GM12864 (cell line): ENCODE results near the gene GOLGA3.
"Not testable (repeated sequence)": the region's sequence is repeated elsewhere in the genome, so short reads cannot be mapped to it uniquely, and the experiment has no call there.

Experiments used
- DNase-seq: peaks from one replicate; pipeline ENCODE4 v3.0.0-alpha.2; 2011; ENCODE audit warnings: low read depth
- H3K4me3 ChIP-seq: 2 replicates; pipeline ENCODE4 v1.5.1; 2011; ENCODE audit warnings: mild to moderate bottlenecking, low read depth, low read length, control low read depth
- CTCF ChIP-seq: IDR thresholded peaks from 2 replicates; pipeline ENCODE4 v1.5.1; 2011; ENCODE audit warnings: low read depth, mild to moderate bottlenecking, moderate library complexity, low read length, control low read depth, inconsistent platforms; ENCODE audit errors: missing control alignments

GOLGA3 gene

GRCh38 chr12:132754160-132754932 lies 74.3 kb downstream of the GOLGA3 start:
- no peak for DNase-seq
- TF ChIP-seq CTCF, result no peak
- no peak overlapping the region for H3K4me3 ChIP-seq

DNA sequence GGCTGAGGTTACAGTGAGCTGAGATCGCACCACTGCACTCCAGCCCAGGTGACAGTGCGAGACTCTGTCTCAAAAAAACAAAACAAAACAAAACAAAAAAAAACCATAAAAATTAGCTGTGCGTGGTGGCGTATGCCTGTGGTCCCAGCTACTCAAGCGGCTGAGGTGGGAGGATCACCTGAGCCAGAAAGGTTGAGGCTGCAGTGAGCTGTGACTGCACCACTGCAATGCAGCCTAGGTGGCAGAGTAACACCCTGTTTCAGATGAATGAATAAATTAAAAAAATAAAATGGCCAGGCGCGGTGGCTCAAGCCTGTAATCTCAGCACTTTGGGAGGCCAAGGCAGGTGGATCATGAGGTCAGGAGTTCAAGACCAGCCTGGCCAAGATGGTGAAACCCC lies 75.0 kb downstream of the GOLGA3 start:
- DNase-seq, H3K4me3 ChIP-seq: not testable (repeated sequence)

DNA sequence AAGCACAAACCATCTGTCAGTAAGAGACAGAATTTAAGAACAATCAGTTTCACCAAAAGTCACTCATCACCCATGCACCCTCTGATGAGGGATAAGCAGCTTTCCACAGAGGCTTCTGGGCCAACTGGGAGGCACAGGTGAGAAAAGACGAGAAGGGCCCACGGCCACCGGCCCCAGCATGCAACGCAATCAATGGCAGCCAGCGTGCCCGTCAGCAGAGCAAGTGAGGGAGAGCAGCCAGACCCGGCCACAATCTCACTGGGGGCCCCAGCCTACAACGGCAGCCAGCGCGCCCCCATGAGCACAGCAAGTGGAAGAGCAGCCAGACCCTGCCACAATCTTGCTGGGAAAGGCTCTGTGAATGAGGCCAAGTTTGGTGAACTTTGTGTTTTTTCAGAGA lies 80.3 kb downstream of the GOLGA3 start:
- H3K4me3 ChIP-seq, result no peak overlapping the region
- no peak for TF ChIP-seq CTCF
- DNase-seq, result no peak

DNA sequence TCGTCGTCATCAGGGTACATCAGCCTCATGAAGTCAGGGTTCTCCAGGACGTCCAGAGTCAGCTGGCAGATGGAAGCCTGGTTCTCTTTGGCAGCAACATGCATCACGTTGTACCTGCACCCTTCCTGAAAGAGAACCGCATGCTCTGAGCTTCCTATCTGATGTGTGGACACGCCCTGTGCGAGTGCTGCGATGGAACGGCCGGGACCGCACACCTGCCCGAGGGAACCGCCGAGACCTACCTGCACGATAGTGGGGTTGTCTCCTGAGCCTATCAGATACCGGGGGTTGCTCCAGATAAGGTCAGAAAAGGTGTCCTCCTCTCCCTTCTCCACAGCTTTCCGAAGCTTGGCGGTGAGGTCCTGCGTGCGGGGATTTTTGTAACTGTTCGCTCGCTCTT lies 80.8 kb downstream of the GOLGA3 start:
- no peak for DNase-seq
- TF ChIP-seq CTCF, result no peak
- no peak overlapping the region for H3K4me3 ChIP-seq

GRCh38 chr12:132747395-132747794 lies 81.3 kb downstream of the GOLGA3 start:
- TF ChIP-seq CTCF, result no peak
- DNase-seq, result no peak
- no peak overlapping the region for H3K4me3 ChIP-seq

DNA sequence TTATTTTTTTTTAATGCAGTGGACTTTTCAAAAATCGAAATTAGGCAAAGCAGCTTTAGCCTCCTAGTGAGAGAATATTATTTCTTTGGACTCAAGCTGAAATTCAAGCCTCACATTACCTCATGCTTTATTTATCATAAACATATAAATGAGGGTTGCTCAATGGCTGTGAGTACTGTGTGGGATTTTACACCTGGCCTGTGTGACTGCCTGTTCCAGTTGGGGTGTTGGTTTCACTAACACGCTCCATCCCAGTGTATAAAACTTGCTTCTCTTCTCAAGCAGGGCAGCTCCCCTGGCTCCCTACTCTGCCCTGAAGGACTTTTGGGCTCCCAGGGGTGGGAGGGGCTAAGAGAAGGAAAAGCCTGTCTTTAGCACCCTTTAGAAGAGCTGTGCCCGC lies 82.1 kb downstream of the GOLGA3 start:
- H3K4me3 ChIP-seq, result no peak overlapping the region
- no peak for TF ChIP-seq CTCF
- no peak for DNase-seq

- TF ChIP-seq CTCF, result no peak
- DNase-seq, result no peak
- H3K4me3 ChIP-seq, result no peak overlapping the region
These were observed 84.8 kb downstream of the GOLGA3 start for GRCh38 chr12:132743831-132744230.
